Heart left ventricle (tissue), 13 donors: ENCODE data around the gene KCTD10.

Source experiments
- CTCF ChIP-seq, 12 donors: fragments of 200-600 bp; sonication (generic) in 4 of 12; IDR thresholded peaks; one replicate each; pipeline versions ENCODE4 v1.5.0 to v1.8.0; 2018 to 2022; ENCODE audit warnings: antibody characterized with exemption in 12 of 12, mild to moderate bottlenecking in 5 of 12
- POLR2A ChIP-seq, 2 donors: fragments of 450-650 bp; IDR thresholded peaks; one replicate each; pipeline ENCODE4 v1.6.1; 2017; ENCODE audit warnings: antibody characterized with exemption in 2 of 2, mild to moderate bottlenecking in 2 of 2, moderate library complexity in 2 of 2
- donor health status: ischemic (EF 13 %, LVEDD 7.1; RV severe dilation, severe dysfunction).
- donor health status: DM: no; HTN: yes; CAD: no.
- donor health status: DM: no; HTN: no; CAD: no.
- donor health status: ischemic (EF 25% LVEDD 6.9; RV normal size, moderate dysfunction).
- donor health status: ischemic (EF 25% LVEDD 5.7; RV mildly dilated, moderate dysfunction).
- donor health status: ischemic (EF 35%, LVEDD 5.7; RV mildly dilated, moderate dysfunction).
- donor health status: nonischemic (EF 11% LVEDD 7.7; RV severe dilation, severe dysfunction).
- donor health status: DM: yes; HTN: yes; CAD: no.
- donor health status: PGD.
- donor health status: ischemic (EF 29% LVEDD 5.4; RV normal size, mild dysfunction).
- donor health status: nonischemic (EF 23%, LVEDD 6.1; RV moderate dilation, normal function).

- TF ChIP-seq CTCF (IDR thresholded peaks at IDR 0.05) (no peak), POLR2A (IDR thresholded peaks at IDR 0.05) (no peak)
Observed at GRCh38 chr12:109482491-109482890, 5.4 kb upstream of the KCTD10 start.
